GM12878 (cell line): ENCODE data around the gene CARD11. TPM values are rescaled to one million over a fixed set of nuclear protein-coding genes. Genes with fewer than 3 reads are reported as not detected.

ENCODE experiments used
- ATF3 ChIP-seq: IDR thresholded peaks from 2 replicates; pipeline ENCODE4 v1.6.1; 2011; ENCODE audit warnings: low read depth, mild to moderate bottlenecking, low read length, moderate library complexity, borderline replicate concordance; ENCODE audit errors: extremely low read depth
- BCL3 ChIP-seq: IDR thresholded peaks from 2 replicates; pipeline ENCODE4 v1.6.1; 2011; ENCODE audit warnings: borderline replicate concordance, low read depth, mild to moderate bottlenecking, moderate library complexity, low read length; ENCODE audit not compliant: insufficient read depth, poor library complexity, severe bottlenecking
- BRCA1 ChIP-seq: IDR thresholded peaks from 2 replicates; pipeline ENCODE4 v1.6.1; 2011; ENCODE audit warnings: low read depth, low read length, improper control_type of control experiment
- CHD4 ChIP-seq: fragments of 200-600 bp; sonication (generic); IDR thresholded peaks from 2 replicates; pipeline ENCODE4 v1.6.1; 2016; ENCODE audit warnings: mild to moderate bottlenecking
- EP300 ChIP-seq, 2 experiments: fragments of 150-350 bp in 1 of 2; IDR thresholded peaks; 2 replicates each; pipeline ENCODE4 v1.6.1; 2011 to 2012; ENCODE audit warnings: low read depth in 2 of 2, low read length in 2 of 2, borderline replicate concordance in 1 of 2, improper control_type of control experiment in 1 of 2, inconsistent platforms in 1 of 2; ENCODE audit not compliant: control insufficient read depth in 1 of 2
- FOXM1 ChIP-seq: IDR thresholded peaks from 2 replicates; pipeline ENCODE4 v1.6.1; 2012; ENCODE audit warnings: low read depth, mild to moderate bottlenecking, inconsistent platforms, low read length, moderate library complexity
- HDAC6 ChIP-seq: fragments of 200-600 bp; sonication (generic); IDR thresholded peaks from one replicate; pipeline ENCODE4 v1.8.0; 2017; ENCODE audit warnings: antibody characterized with exemption; ENCODE audit not compliant: unreplicated experiment
- MAX ChIP-seq: IDR thresholded peaks from 2 replicates; pipeline ENCODE4 v1.6.1; 2012; ENCODE audit warnings: low read depth, low read length, improper control_type of control experiment
- MEF2A ChIP-seq: IDR thresholded peaks from 2 replicates; pipeline ENCODE4 v1.6.1; 2011; ENCODE audit warnings: low read depth, mild to moderate bottlenecking, low read length, moderate library complexity; ENCODE audit not compliant: insufficient read depth
- NFYB ChIP-seq: IDR thresholded peaks from 2 replicates; pipeline ENCODE4 v1.6.1; 2011; ENCODE audit warnings: low read depth, mild to moderate bottlenecking, low read length, improper control_type of control experiment, moderate library complexity; ENCODE audit not compliant: insufficient read depth
- NR2F1 ChIP-seq: fragments of 450-650 bp; conservative IDR thresholded peaks from 2 replicates; pipeline ENCODE4 v1.6.1; 2017; ENCODE audit warnings: mild to moderate bottlenecking
- PML ChIP-seq: IDR thresholded peaks from 2 replicates; pipeline ENCODE4 v1.6.1; 2012; ENCODE audit warnings: low read length, inconsistent platforms
- POLR2A ChIP-seq: IDR thresholded peaks from 2 replicates; pipeline ENCODE4 v1.6.1; 2011; ENCODE audit warnings: low read depth, mild to moderate bottlenecking, low read length
- RAD21 ChIP-seq: IDR thresholded peaks from 2 replicates; pipeline ENCODE4 v1.6.1; 2011; ENCODE audit warnings: mild to moderate bottlenecking, low read depth, low read length, moderate library complexity; ENCODE audit not compliant: insufficient read depth
- RELA ChIP-seq: fragments of 450-650 bp; IDR thresholded peaks from 2 replicates; pipeline ENCODE4 v1.8.0; 2014; ENCODE audit warnings: borderline replicate concordance; ENCODE audit not compliant: partially characterized antibody
- REST ChIP-seq: IDR thresholded peaks from 2 replicates; pipeline ENCODE4 v1.6.1; 2012; ENCODE audit warnings: mild to moderate bottlenecking, low read depth, low read length
- SMAD5 ChIP-seq: IDR thresholded peaks from 2 replicates; pipeline ENCODE4 v1.6.1; 2016; ENCODE audit warnings: antibody characterized with exemption, low read depth
- SREBF1 ChIP-seq: IDR thresholded peaks from 2 replicates; pipeline ENCODE4 v1.6.1; 2012; ENCODE audit warnings: mild to moderate bottlenecking, low read length
- ZBED1 ChIP-seq: IDR thresholded peaks from 2 replicates; pipeline ENCODE4 v1.6.1; 2016; ENCODE audit warnings: borderline replicate concordance
- ZNF217 ChIP-seq: fragments of 450-650 bp; IDR thresholded peaks from 2 replicates; pipeline ENCODE4 v1.6.1; 2017; ENCODE audit warnings: antibody characterized with exemption, mild to moderate bottlenecking
- ZNF687 ChIP-seq: fragments of 450-650 bp; IDR thresholded peaks from 2 replicates; pipeline ENCODE4 v1.6.1; 2017; ENCODE audit warnings: mild to moderate bottlenecking, moderate library complexity
- polyA plus RNA-seq, 11 experiments: library from polyadenylated mRNA; depleted of rRNA in 4 of 11; unstranded in 6 of 11; stranded (reverse) in 5 of 11; fragments of >200 nt; fragmentation: Nextera tagmentation in 4 of 11; fragmentation: Illumina TruSeq in 1 of 11; extraction: Ambion mirVana in 4 of 11; extraction: Trizol in 1 of 11; gene quantifications; 1 replicate in 1 of 11; 2 replicates in 10 of 11; pipeline versions ENCODE4 v1.2.1 to v1.2.3, GENCODE V29; 2011 to 2016; ENCODE audit warnings: inconsistent platforms in 2 of 11, missing spikeins in 2 of 11, low read depth in 1 of 11
- total RNA-seq, 4 experiments: library from RNA; depleted of rRNA in 3 of 4; stranded (reverse); fragments of >200 nt in 3 of 4; fragmentation: Illumina TruSeq in 1 of 4; extraction: Trizol in 1 of 4; gene quantifications; 2 replicates each; pipeline versions ENCODE4 v1.2.1 to v1.2.3, GENCODE V29; 2013 to 2021

CARD11 gene
- total and polyA plus RNA-seq, 10 of the 15 experiments (the other 5 are each of a cell fraction or from before 2014, with no cell fraction given), result 0.27 to 72.0 (median 28.4) TPM

GRCh38 chr7:2980401-2981102, 63.1 kb downstream of the CARD11 start (continued):
- no peak for TF ChIP-seq REST
- TF ChIP-seq POLR2A, result 0 out of 2 replicates have a peak, but pooled peaks have one; percentile 15
- no peak for TF ChIP-seq MAX
- TF ChIP-seq HDAC6, result no peak
- TF ChIP-seq ZNF687, result no peak
- TF ChIP-seq NR2F1, result no peak
- TF ChIP-seq BCL3, result no peak
- no peak for TF ChIP-seq BRCA1
- no peak for TF ChIP-seq RELA
- TF ChIP-seq SMAD5, result no peak
- no peak for TF ChIP-seq RAD21
- TF ChIP-seq ZNF217, result no peak
- no peak for TF ChIP-seq SREBF1
- TF ChIP-seq NFYB, result no peak
- no peak for TF ChIP-seq FOXM1
- TF ChIP-seq MEF2A, result 0 out of 2 replicates have a peak, but pooled peaks have one; percentile 17
- no peak for TF ChIP-seq PML
- TF ChIP-seq ZBED1, result no peak
- no peak for TF ChIP-seq EP300 (IDR thresholded peaks at IDR 0.05; ENCODE audit: borderline replicate concordance in 1 of 2, control insufficient read depth in 1 of 2, low read depth in 2 of 2, low read length in 2 of 2)
- no peak for TF ChIP-seq ATF3
- TF ChIP-seq CHD4, result no peak
